HG03469 (cell line): Measurements from ENCODE around the gene CEP131.

Source experiments
- ATAC-seq: cut with Tn5 transposase; IDR thresholded peaks from one replicate; pipeline ENCODE4 v1.9.1; 2021; ENCODE audit warnings: mild to moderate bottlenecking, moderate library complexity, moderate number of reproducible peaks; ENCODE audit not compliant: unreplicated experiment

The CEP131 gene

GRCh38 chr17:81252326-81252986 lies 29.7 kb upstream of the CEP131 start:
- ATAC-seq, result no peak

- ATAC-seq, result no peak
These were observed 29.0 kb upstream of the CEP131 start for GRCh38 chr17:81251709-81252301.

GRCh38 chr17:81251094-81251708 lies 28.4 kb upstream of the CEP131 start:
- no peak for ATAC-seq

GRCh38 chr17:81250286-81251093 lies 27.7 kb upstream of the CEP131 start:
- no peak for ATAC-seq

GRCh38 chr17:81249223-81250040 lies 26.7 kb upstream of the CEP131 start:
- ATAC-seq, result no peak

GRCh38 chr17:81248649-81249048 lies 25.9 kb upstream of the CEP131 start:
- no peak for ATAC-seq

- no peak for ATAC-seq
These were observed 24.7 kb upstream of the CEP131 start for GRCh38 chr17:81247339-81247990.

- no peak for ATAC-seq
These were observed 24.0 kb upstream of the CEP131 start for GRCh38 chr17:81246679-81247338.

- ATAC-seq, result no peak
These were observed 23.5 kb upstream of the CEP131 start for GRCh38 chr17:81246343-81246670.

- no peak for ATAC-seq
These were observed 23.0 kb upstream of the CEP131 start for GRCh38 chr17:81245665-81246342.

GRCh38 chr17:81245024-81245664 lies 22.4 kb upstream of the CEP131 start:
- ATAC-seq, result no peak

GRCh38 chr17:81244358-81245023 lies 21.7 kb upstream of the CEP131 start:
- no peak for ATAC-seq

- ATAC-seq, result no peak
These were observed 20.5 kb upstream of the CEP131 start for GRCh38 chr17:81243333-81243664.

GRCh38 chr17:81242421-81243332 lies 19.9 kb upstream of the CEP131 start:
- ATAC-seq, result no peak

- ATAC-seq, result no peak
These were observed 19.1 kb upstream of the CEP131 start for GRCh38 chr17:81241648-81242420.

GRCh38 chr17:81241203-81241602 lies 18.4 kb upstream of the CEP131 start:
- ATAC-seq, result no peak

GRCh38 chr17:81240761-81241160 lies 18.0 kb upstream of the CEP131 start:
- ATAC-seq, result no peak
